LNCaP clone FGC (cell line): Measurements from ENCODE around the gene SMIM23.
"Not testable (repeated sequence)": the region's sequence is repeated elsewhere in the genome, so short reads cannot be mapped to it uniquely, and the experiment has no call there.

Source experiments
- DNase-seq: peaks from one replicate; pipeline ENCODE4 v3.0.0-alpha.2; 2011; ENCODE audit warnings: low read depth
- H3K4me3 ChIP-seq: 2 replicates; pipeline ENCODE4 v1.5.1; 2011; ENCODE audit warnings: mild to moderate bottlenecking, low read depth, low read length, control low read depth
- TF ChIP-seq, protein P1 (sequence below): IDR thresholded peaks from 2 replicates; pipeline ENCODE4 v1.5.1; 2012; ENCODE audit warnings: mild to moderate bottlenecking; ENCODE audit not compliant: control insufficient read depth, insufficient read depth; ENCODE audit errors: extremely low read depth

SMIM23 gene

DNA sequence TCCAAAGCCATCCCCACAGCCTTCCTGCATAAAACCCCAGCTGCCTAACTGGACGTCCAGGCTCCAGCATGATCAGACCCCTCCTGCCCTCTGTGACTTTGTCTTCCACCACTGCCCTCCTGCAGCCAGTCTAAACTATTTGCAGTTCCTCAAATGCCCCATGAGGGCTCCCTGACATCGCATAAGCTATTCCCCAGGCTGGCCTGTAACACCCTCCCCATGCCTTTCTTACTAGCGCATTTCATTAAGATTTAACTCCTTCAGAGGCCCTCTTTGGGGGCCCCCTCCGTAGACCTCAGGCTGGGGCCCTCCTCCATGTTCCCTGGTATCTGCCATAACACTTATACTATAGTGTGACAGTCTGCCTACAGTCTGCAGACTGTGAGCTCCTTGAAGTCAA, 15.5 kb upstream of the SMIM23 start:
- no peak for DNase-seq
- H3K4me3 ChIP-seq = no peak overlapping the region
- TF ChIP-seq, protein P1, sequence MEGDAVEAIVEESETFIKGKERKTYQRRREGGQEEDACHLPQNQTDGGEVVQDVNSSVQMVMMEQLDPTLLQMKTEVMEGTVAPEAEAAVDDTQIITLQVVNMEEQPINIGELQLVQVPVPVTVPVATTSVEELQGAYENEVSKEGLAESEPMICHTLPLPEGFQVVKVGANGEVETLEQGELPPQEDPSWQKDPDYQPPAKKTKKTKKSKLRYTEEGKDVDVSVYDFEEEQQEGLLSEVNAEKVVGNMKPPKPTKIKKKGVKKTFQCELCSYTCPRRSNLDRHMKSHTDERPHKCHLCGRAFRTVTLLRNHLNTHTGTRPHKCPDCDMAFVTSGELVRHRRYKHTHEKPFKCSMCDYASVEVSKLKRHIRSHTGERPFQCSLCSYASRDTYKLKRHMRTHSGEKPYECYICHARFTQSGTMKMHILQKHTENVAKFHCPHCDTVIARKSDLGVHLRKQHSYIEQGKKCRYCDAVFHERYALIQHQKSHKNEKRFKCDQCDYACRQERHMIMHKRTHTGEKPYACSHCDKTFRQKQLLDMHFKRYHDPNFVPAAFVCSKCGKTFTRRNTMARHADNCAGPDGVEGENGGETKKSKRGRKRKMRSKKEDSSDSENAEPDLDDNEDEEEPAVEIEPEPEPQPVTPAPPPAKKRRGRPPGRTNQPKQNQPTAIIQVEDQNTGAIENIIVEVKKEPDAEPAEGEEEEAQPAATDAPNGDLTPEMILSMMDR = no peak

DNA sequence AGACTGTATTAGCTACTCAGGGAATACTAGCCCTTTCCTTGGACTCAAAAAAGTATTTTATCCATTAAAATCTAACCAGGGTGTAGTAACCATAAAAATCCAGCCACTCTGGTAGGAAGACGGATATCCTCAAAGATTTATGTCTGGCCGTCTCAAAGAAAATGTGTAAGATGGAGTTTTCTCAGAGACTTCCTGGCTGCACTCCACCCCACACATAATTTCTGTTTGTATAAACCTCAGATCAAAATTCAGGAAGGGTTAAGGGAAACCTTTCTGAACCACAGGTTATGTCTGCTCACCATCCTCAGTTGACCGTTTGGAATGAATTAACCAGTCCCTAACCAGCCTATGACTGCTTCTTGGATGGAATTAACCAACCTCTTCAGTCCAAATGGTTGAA, 13.8 kb upstream of the SMIM23 start:
- TF ChIP-seq, protein P1 = no peak
- no peak for DNase-seq
- no peak overlapping the region for H3K4me3 ChIP-seq

DNA sequence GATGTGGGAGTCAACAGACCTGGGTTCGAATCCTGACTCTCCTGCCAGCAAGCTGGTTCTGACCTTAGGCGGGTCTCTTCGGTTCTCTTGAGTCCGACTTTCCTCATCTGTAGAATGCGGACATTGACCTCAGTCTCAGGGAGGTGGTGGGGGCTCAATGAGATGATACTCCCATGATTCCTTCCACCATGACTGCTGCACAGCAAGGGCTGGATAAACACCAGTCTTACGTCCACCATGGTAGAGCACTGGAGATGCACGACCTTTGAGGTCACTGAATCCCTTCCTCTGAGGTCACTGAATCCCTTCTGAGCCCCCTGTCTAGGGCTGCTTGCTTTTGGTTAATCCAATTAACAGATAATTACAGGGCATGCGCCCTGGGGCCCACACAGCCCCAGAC, 12.5 kb upstream of the SMIM23 start:
- no peak overlapping the region for H3K4me3 ChIP-seq
- DNase-seq = no peak
- TF ChIP-seq, protein P1 = no peak

DNA sequence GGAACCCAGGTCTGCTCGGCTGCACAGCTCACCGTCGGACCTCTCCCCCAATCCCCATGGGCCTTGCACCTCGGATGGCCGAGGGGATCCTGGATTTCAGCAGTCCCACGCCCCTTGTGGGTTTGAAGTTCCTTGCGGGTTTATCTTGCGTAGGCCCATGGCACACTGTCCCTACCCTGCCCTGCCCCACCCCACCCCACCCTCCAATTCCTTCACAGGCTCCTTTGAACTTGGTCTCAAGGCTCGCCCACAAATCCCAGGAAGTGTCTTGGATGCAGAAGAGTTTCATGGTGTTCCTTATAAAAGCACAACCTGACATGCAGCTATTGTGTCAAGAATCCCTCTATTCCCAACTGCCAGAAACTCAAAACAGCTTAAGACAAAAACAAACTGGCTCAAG, 11.2 kb upstream of the SMIM23 start:
- H3K4me3 ChIP-seq = no peak overlapping the region
- TF ChIP-seq, protein P1 = no peak
- no peak for DNase-seq

DNA sequence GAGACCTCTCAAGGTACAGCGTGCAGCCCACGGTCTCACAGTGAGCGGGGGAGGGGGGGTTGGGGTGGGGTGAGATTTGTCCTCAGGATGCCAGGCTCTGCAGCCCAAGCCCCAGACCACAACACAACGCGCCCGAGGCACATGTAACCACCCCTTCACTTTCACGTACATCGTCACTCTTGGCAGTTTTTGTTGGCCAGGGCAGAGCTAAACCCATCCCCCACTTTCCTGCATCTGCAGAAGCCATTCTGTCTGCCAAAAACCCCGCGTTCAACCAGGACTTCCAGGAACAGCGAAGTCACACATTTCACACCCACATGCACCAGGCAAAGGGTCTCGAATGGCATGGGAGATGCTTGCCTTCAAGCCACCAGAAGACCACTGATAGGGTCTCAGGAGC, 9.4 kb upstream of the SMIM23 start:
- DNase-seq = no peak
- TF ChIP-seq, protein P1 = no peak
- H3K4me3 ChIP-seq = no peak overlapping the region

DNA sequence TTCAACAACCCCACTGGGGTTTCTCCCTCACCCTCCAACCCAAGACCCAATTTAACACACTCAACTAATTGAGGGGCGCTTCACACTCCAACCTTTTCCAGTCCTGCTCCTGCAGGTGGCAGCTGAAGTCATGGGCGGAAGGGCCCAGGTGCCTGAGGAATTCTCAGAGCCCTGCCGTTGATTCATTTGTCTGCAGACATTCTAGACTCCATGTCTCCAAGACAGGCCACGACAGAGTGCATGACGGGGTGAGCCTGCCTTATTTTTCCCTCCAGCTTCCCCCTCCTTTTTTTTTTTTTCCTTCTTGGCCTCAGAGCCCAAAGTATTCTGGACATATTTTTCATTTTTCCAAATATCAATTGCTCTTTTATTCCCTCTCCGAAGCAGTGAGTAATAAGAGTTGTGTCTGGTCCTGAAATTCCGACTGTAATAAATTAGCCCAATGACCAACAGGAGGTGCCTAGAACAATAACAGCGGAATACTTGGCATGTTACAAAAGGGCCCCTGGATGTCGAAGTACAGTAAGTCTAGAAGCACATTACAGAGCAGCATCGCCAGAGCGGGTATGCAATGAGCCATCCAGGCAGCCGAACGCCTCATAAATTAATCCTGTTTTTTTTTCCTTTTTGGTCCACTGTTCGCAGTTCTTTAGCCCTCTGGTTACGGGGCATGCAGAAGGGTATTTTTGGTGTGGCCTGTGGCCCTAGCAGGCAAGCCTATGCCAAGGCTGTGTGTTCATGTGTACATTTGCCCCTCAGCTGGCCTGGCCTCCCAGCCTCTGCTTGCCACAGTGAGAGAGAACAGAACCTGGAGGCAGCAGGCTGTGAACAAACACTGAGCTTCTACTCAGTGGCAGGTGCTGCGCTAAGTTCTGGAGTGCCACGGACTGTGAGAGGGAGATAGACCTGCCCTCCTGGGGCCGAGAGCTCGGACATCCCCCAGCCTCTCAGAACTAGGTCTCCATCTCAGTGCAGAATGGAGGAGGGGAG, 8.6 kb upstream of the SMIM23 start:
- DNase-seq = no peak
- H3K4me3 ChIP-seq = no peak overlapping the region
- TF ChIP-seq, protein P1 = no peak

DNA sequence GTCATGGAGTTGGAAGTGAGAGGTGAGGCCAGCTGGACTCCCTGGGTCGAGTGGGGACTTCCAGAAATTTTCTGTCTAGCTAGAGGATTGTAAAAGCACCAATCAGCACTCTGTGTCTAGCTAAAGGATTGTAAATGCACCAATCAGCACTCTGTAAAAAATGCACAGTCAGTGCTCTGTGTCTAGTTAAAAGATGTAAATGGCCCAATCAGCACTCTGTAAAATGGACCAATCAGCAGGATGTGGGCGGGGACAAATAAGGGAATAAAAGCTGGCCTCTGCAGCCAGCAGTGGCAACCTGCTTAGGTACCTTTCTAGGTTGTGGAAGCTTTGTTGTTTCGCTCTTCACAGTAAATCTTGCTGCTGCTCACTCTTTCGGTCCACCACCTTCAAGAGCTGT, 3.9 kb upstream of the SMIM23 start:
- not testable (repeated sequence) for H3K4me3 ChIP-seq, DNase-seq
